ENCODE measurements around the gene SH3GLB2.

SH3GLB2 gene

DNA sequence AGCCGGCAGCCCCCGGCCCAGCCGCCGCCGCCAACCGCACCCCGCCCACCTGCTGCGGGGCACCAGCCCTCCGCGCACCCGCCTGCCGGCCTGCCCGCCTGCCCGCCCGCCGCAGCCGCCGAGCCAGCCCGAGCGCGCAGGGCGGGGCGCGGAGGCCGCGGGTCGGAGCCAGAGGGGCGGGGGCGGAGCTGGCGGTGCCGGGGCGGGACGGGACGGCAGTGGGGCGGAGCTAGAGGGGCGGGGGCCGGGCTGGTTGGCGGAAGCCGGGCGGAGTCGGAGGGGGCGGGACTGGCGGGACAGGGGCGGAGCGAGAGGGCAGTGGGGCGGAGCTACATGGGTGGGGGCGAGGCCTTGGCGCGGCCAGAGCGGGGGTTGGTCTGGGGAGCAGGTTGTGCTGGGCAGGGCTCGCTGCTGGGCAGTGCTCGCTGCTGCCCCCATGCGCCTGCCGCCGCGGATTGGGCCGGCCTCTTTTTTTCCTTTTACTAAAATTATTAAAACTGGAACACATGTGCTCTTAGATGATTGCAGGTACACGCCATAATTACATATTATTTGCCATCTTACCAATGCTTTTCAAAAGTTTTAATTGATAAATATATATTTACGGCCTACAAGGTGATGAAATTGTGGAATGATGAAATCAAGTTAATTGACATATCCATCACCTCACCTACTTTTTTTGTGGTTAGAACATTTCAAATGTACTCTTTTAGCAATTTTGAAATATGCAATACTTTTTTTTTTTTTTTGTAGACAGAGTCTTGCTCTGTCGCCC is at the start of gene SH3GLB2:
SH3GLB2 (minus strand) TSS at position 140 of the 775 bp plus-strand sequence. CDS start 177 bp downstream, outside the sequence.
- no peak for FAIRE-seq

DNA sequence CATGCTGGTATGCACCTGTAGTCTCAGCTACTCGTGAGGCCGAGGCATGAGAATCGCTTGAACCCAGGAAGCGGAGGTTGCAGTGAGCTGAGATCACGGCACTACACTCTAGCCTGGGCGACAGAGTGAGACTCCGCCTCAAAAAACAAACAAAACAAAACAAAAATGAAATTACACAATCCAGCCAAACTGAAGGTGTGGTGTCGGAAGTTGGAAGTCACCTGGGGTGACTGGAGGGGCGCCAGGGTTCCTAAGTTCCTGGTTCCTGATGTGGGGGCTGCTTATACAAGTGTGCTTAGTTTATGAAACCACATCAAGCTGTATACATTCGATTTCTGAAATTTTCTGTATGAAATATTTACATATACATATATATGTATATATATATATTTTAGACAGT is 49.1 kb upstream of the SH3GLB2 start:
- FAIRE-seq = no peak

GRCh38 chr9:129076640-129077037 is 48.5 kb upstream of the SH3GLB2 start:
- no peak for FAIRE-seq

- FAIRE-seq = no peak
Observed at GRCh38 chr9:129075996-129076639, 48.0 kb upstream of the SH3GLB2 start.

DNA sequence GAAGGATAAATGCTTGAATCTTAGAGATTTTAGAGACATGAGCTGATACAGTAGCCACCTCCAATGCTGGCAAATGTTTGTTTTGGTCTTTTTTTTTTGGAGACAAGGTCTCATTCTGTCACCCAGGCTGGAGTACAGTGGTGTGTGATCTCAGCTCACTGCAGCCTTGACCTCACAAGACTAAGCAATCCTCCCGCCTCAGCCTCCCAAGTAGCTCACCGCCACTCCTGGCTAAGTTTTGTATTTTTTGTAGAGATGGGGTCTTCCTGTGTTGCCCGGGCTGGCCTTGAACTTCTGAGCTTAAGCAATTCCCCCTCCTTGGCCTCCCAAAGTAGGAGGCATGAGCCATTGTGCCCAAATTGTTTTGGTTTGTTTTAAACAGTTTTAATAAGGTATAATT is 46.0 kb upstream of the SH3GLB2 start:
- FAIRE-seq = no peak

- no peak for FAIRE-seq
Observed at GRCh38 chr9:129073404-129073803, 45.3 kb upstream of the SH3GLB2 start.

- no peak for FAIRE-seq
Observed at GRCh38 chr9:129072171-129072570, 44.0 kb upstream of the SH3GLB2 start.

DNA sequence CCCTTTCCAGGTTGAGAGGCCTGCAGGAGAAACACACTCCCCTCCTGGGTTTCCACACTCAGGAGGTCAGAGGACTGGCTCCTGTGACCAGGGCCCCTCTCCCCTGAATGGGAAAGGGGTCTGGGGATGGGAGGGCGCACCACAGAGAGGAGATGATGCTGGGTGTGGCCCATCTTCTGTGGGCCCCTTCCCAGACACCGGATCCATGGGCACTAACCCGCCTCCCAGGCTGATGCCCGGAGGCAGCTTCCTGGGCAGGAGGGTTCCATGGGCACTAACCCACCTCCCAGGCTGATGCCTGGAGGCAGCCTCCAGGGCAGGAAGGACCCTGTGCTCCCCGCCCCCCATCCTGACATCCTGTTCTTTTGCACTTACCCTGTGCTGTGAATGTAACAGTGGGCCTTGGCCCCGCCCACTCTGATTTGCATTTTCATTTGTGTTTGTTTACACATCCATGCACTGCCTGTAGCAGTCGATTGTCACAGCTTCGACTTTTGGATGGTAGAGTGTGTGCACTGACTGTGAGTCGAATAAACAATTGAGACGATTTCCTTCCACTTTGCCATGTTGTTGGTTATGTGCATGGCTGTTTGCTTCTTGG is 43.5 kb upstream of the SH3GLB2 start:
- no peak for FAIRE-seq

- no peak for FAIRE-seq
Observed at GRCh38 chr9:129070696-129071525, 42.8 kb upstream of the SH3GLB2 start.

DNA sequence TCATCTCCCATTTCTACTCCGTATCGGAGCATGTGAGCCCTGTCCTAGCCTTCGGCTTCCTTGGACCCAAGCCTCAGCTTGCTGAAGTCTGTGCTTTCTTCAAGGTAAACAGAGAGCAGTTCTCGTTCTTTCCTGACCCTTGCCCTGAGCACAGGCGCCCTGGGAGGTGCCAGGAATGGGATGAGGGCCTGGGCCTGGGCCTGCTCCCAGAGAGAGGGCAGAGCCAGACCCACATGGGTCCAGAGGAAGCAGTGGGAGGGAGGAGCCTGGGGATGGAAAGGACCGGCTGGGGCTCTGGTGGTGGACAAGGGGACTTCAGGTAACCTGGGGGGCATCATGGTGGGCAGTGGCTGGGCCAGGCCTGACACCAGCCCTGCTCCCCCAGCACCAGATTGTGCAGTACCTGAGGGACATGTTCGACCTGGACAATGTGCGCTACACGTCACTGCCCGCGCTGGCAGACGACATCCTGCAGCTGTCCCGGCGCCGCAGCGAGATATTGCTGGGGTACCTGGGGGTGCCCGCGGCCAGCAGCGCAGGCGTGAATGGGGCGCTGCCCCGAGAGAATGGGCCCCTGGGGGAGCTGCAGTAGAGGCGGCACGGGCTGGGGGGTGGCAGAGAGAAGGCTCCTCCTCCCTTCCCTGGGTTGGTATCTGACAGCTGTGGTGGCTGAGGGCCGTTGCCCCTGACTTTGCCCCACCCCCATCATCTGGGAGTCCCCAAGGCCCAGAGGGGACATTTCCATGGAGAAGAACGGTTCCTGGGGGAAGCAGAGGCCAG is 41.9 kb upstream of the SH3GLB2 start:
- no peak for FAIRE-seq

GRCh38 chr9:129068990-129069861 is 41.1 kb upstream of the SH3GLB2 start:
- no peak for FAIRE-seq

DNA sequence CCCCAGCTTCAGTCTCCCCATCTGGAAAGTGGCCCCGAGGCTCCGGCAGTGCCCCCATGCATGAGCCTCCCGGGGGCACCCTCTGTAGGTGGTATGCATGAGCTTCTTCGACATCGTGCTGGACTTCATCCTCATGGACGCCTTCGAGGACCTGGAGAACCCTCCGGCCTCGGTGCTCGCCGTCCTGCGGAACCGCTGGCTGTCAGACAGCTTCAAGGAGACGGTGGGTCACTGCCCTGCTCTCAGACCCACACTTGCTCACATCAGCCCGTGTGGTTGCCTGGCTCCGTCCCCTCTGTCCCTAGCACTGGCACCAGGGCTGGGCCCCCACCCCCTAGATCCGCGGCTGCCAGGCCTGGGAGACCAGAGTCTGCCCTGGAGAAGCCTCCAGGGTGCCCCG is 40.0 kb upstream of the SH3GLB2 start:
- FAIRE-seq = no peak

DNA sequence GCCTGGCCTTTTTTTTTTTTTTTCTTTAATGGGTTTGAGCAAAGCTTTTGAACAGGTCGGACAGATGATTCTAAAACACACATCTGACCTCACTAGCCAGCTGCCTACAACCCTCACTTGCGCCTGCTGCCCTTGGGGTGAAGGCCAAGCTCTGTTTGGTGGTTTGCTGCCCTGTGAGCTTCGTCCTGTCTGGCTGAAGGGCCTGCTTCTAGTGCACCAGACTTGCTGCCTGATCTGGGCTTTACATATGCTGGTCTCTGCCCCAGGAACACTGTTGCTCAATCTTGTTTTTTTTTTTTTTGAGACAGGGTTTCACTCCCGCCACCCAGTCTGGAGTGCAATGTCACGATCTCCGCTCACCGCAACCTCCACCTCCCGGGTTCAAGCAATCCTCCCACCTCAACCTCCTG is 36.4 kb upstream of the SH3GLB2 start:
- no peak for FAIRE-seq

- no peak for FAIRE-seq
Observed at GRCh38 chr9:129063061-129063460, 34.9 kb upstream of the SH3GLB2 start.

DNA sequence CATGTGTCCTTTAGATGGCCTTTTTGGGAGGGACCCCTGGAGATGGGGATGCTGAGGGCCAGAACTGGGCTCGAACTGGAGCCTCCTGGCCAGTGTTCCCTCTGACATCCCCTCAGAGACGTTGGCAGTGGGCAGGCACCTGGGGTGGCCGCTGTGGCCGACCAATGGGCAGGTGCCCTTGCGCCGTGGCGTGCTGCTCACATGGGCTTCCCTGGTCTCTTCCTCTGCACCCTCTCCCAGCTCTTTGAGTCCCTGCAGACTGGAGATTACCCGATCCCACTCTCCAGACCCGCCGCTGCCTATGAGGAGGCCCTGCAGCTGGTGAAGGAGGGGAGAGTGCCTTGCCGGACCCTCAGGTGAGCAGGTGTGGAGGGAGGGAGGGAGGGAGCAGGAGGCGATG is 32.9 kb upstream of the SH3GLB2 start:
- FAIRE-seq = no peak

DNA sequence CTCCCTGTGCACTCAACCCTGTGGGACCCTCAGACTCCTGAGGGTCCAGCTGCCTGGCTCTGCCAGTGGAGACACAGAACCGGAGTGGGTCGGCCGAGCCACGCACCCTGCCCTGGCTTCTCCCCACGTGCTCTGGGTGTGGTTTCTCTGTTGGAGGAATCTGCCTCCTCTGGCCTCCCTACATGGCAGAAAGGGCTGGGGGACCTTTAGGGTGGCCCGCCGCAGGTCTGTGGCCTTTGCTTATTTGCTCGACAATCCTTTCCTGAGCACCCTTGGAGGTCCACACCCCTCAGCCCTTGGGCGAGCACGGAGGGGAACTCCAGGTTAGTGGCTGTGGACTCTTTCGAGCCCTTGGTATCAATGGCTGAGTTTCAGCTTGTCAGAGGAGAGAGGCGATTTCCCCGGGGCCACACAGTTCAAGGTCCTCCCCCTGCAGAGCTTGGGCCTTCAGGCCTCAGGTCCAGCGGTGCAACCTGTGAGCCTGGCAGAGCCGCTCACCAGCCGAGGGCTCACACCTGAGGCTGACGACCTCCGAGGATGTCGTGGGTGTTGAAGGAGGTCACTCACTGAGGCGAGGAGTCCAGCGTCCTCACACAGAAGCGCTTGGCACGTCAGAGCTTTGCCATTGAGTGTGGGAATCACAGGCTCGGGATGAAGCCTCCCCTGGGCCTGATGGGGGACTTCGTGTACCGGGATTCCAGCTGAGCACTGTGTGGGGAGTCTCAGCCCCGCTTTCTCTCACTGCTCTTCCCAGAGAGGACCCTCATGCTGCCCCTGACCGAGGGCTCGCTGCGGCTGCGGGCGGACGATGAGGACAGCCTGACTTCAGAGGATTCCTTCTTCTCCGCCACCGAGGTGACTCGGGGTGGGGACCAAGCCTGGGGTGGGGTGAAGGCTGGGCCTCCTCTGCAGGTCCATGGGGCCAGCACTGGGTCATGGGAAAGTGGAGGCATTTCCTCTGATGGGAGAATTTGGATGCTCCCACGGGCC is 32.0 kb upstream of the SH3GLB2 start:
- no peak for FAIRE-seq

GRCh38 chr9:129058965-129059795 is 31.0 kb upstream of the SH3GLB2 start:
- FAIRE-seq = no peak

DNA sequence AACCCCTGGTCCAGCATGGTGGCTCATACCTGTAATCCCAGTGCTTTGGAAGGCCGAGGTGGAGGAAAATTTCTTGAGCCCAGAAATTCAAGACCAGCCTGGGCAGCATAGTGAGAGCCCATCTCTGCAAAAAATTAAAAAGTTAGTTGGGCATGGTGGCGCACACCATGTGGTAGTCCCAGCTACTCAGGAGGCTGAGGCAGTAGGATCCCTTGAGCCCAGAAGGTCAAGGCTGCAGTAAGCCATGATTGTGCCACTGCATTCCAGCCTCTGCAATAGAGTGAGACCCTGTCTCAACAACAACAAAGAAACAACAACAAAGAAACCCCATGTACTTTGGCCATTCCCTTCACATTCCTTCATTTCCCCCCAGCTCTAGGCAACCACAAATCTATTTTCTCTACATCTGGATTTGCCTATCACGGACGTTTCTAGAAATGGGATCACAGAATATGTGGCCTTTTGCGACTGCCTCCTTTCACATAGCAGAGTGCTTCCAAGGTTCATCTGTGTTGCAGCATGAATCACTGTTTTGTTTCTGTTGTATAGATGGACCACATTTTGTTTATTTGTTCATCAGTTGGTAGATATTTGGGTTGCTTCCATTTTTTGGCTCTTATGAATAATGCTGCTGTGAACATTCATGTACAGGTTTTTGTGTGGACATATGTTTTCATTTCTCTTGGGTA is 26.2 kb upstream of the SH3GLB2 start:
- FAIRE-seq = no peak

GRCh38 chr9:129053020-129053419 is 24.9 kb upstream of the SH3GLB2 start:
- no peak for FAIRE-seq
